ENCODE measurements around the gene MRO.
"Not testable (repeated sequence)": the region's sequence is repeated elsewhere in the genome, so short reads cannot be mapped to it uniquely, and the experiment has no call there.

MRO gene

GRCh38 chr18:50790948-50791347, 28.9 kb downstream of the MRO start:
- DNase-seq, result no peak

DNA sequence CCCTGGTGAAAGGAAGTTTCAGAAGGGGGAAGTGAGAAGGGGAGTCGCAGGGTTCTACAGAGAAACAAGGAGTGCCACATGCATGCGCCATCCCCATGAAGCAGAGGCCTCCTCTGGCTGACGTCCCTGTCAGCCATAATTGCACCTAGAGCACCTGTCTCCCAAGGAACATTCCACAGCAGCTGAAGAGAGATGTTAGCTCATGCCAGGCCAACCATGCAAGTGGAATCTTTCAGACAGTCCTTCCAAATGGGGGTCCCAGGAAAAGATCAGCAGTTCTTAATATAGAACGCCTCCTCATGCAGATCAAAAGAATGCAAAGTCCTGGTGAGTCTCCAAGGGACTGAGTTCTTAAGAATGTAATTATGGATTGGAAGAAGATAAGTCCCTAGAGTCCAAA, 29.6 kb downstream of the MRO start:
- no peak for DNase-seq

- no peak for DNase-seq
Observed at GRCh38 chr18:50788284-50788683, 31.5 kb downstream of the MRO start.

- no peak for DNase-seq
Observed at GRCh38 chr18:50786864-50787263, 33.0 kb downstream of the MRO start.

DNA sequence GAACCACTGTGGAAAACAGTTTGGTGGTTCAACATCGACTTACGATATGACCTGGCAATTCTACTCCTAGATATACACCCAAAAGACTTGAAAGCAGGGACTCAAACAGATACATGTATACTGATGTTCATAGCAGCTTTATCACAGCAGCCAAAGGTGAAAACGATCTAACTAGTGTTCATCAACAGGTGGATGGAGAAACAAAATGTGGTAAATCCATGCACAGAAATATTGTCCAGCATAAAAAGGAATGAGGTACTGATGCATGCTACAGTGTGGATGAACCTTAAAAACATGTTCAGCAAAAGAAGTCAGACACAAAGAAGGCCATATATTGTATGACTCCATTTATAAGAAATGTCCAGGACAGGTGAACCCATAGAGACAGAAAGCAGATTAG, 36.3 kb downstream of the MRO start:
- DNase-seq, result no peak

DNA sequence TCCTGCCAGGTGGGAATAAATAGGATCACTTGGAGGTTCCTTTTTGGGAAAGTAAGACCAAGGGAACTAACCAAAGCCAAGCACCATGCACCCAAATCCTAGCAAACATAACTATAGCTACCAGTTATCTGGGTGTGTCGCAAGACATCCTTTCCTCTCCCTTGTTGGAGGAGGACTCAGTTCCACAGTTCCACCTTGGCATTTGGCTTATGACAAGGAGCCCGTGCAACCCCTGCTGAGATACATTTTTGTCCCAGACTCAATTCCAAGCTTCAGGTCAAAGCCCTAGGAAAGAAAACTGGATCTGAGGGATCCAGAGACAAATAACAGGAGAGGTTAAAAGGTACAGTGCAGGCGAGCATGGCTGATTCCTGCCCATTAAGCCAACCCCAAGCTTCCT, 40.8 kb downstream of the MRO start:
- DNase-seq, result not testable (repeated sequence)

DNA sequence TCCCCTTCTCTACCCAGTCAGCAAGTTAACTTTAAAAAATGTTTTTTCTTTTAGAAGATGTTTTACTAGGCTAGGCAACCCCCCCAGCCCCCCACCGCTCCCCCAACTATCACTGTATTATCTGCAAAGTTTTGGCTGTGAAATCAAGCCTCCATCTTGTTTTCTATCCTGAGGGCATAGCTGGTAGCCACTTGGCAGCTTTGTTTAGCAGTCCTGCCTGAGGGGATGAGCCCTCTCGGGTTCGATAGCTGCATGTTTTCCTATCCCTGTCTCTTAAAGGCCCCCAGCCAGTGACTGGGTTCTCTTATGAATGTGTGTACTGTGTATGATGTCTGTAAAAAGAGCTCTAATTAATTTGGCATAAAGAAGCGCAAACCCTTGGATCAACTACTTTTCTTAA, 43.4 kb downstream of the MRO start:
- no peak for DNase-seq

GRCh38 chr18:50775726-50776125, 44.1 kb downstream of the MRO start:
- no peak for DNase-seq

DNA sequence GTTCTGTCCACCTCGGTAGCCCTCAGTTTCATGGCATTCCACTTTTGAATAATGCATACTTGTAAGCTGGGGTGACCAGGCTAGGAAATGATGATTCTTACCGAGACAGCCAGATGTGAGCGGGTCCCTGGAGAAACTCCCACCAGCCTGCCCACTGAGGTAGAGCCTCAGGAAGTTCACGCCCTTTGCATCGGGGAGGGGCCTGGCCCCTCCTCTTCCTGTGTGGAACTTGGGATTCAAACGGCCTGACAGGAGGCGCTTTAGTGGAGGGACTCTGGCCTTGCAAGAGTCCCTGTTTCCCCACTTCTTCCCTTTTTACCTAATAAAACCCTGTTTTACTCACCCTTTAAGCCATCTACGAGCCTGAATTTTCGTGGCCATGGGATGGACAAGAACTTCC, 44.6 kb downstream of the MRO start:
- no peak for DNase-seq

DNA sequence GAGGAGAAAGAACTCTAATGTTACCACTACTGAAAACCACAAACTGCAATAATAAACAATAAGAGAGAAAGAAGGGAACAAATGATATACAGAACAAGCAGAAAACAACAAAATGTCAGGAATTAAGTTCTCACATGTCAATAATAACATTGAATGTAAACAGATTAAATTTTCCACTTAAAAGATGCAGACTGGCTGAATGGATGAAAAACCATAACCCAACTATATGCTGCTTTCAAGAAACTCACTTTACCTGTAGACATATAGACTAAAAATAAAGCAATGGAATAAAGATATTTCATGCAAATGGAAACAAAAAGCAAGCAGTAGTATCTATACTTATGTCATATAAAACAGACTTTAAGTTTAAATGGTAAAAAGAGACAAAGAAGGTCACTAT, 50.4 kb downstream of the MRO start:
- DNase-seq, result no peak

DNA sequence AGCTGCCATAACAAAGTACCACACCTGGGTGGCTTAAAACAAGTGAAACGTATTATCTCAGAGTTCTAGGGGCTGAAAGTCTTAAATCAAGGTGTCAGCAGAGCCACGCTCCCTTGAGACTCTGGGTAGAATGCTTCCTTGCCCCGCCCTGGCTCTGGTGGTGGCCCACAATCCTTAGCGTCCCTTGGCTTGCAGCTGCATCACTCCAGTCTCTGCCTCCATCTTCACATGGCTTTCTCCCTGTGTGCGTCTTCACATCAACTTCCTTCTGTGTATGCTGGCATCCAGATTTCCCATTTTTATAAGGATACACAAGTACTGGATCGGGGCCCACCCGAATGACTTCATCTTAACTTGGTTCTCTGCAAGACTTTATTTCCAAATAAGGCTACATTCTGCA, 62.5 kb downstream of the MRO start:
- DNase-seq, result no peak

DNA sequence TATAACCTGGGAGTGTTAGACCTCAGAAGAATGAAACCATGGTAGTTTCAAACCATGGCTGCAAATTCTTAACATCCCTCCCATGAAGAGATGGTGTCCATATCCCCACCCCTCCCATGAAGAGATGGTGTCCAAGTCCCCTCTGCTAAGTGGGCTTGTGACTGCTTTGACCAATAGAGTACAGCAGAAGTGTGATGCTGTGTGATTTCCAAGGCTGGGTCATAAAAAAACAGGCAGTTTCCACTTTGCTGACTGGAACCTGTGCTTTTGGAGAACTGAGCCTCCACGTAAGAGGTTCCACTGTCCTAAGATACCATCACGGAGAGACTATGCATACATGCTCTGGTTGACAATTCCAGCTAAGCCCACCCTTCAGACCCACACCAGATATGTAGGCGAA, 65.5 kb downstream of the MRO start:
- DNase-seq, result no peak

GRCh38 chr18:50753311-50753710, 66.5 kb downstream of the MRO start:
- no peak for DNase-seq

GRCh38 chr18:50751947-50752346, 67.9 kb downstream of the MRO start:
- no peak for DNase-seq

DNA sequence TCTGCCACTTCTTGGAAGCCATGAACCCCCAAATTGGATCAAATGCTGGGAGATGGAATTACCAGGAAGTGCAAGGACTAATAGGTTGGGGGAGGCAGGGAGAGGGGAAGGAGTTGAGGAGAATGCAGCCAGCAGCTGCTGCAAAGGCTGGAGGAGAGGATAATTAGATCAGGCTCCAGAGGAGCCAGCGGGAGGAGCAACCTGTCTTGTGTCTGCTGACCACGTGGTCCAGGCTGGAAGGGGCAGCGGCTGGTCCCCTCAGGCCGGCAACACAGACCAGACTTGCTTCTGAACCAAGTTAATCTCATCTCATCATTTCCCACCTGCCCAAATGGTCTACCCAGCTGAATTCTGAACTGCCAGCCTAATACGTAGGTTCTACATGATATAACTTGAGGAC, 68.3 kb downstream of the MRO start:
- no peak for DNase-seq

GRCh38 chr18:50750546-50750945, 69.3 kb downstream of the MRO start:
- DNase-seq, result no peak

- no peak for DNase-seq
Observed at GRCh38 chr18:50749945-50750344, 69.9 kb downstream of the MRO start.

DNA sequence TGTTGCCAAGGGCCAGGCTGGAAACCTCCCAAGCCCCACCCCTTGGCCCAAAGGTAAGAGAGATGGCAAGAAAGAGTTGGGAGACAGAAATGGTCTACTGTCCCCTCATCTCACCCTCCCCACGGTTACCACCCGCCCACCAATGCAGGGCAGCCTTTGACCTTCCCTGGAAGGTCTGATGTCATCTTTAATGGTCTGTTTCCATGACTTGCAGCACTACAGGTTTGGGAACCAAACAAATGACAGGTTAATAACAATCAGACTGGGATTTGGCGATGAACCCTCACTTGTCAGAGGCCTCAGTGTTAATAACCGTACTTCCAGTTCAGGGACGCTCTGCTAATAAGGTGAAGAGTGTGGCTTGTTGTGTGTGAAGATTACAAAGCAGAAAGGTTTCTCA, 70.4 kb downstream of the MRO start:
- DNase-seq, result no peak

DNA sequence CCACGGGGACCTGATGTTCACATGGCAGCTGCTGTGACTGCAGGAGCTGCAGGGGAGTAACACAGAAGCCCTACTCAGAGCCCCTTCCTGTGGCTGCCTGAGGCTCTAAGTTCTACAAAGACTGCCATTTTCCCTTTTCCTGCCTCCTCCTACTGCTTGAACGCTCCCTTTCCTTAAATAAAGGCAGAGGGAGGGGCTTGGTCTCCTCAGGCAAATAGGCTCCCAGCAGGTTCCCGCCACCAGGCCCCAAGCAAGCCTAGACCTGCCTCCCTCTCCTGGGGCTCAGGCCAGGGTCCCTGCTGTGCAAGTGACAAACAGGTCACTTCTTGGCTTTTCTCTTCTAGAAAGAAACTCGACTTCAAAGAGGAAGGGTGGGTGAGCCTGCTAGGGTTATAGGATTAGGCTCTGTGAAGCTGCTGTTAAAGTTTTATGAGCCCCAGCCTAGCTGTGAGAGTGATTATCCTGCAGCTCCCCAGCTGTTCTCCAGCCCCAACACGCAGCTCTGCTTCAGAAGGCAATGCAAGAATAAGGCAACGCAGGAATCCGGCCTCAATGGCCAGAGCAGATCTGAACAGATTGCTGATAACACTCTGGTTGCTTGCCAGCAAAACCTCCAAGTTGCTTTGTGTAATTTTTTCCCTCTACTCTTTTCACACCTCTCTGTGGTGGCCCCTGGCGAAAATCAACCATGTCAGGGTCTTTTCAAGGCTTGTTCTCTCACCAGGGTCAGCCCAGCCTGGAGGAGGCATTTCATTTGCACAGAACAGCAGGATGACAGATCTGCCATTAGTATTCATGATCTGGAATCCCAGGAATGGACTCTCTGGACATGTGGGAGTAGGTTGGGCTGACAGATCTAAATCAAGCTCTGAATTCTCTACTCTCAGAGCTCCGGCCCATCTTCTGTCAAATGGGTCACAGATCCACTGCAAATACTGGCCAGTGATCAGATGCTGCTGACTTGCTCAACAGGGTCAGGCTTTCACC, 71.3 kb downstream of the MRO start:
- no peak for DNase-seq

DNA sequence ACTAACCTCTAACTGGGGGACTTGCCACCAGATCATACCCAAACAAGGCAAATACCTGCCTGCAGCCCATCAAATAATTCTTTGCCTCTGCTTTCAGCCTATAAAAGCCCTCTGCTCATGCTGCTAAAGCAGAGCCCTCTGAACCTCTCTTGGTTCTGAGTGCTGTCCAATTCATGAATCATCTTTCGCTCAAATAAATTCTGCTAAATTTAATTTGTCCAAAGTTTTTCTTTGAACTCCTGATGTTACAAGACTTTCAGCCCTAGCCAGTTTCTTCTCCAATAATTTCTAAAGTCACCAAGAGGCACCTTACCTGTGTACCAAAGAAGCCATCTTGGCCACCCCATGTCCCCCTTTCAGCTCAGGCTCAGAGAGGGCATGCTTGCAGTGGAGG, 72.0 kb downstream of the MRO start:
- no peak for DNase-seq

GRCh38 chr18:50745945-50746344, 73.9 kb downstream of the MRO start:
- no peak for DNase-seq

Data from stimulated activated CD8-positive, alpha-beta memory T cell treated with anti-CD3 and anti-CD28 coated beads, Interleukin-4, amount 100 ng/mL, for 48 hours (primary cell).